Neural cell (in vitro differentiated cells): ENCODE data around the gene MAST4. TPM values are rescaled to one million over a fixed set of nuclear protein-coding genes. Genes with fewer than 3 reads are reported as not detected.

ENCODE experiments used
- H2AFZ ChIP-seq: fragments of 200-600, 300-800 bp; sonication (generic), shearing (Covaris generic); 2 replicates; pipeline ENCODE4 v1.6.0; 2014; ENCODE audit warnings: low read depth, mild to moderate bottlenecking, antibody characterized with exemption, low read length, moderate library complexity
- H3F3A ChIP-seq: fragments of 200-600 bp; shearing (Covaris generic); 2 replicates; pipeline ENCODE4 v1.6.1; 2016; ENCODE audit warnings: mild to moderate bottlenecking, moderate library complexity, mixed read lengths, antibody characterized with exemption, low read length; ENCODE audit not compliant: insufficient read depth, poor library complexity, severe bottlenecking
- H3K27ac ChIP-seq: fragments of 200-600, 300-800 bp; sonication (generic), shearing (Covaris generic); 2 replicates; pipeline ENCODE4 v1.5.1; 2014; ENCODE audit warnings: mild to moderate bottlenecking, low read length, moderate library complexity
- H3K27me3 ChIP-seq: fragments of 300-800, 200-600 bp; sonication (generic), shearing (Covaris generic); 2 replicates; pipeline ENCODE4 v1.6.0; 2014; ENCODE audit warnings: mild to moderate bottlenecking, low read depth, low read length, moderate library complexity; ENCODE audit not compliant: insufficient read depth
- H3K36me3 ChIP-seq: fragments of 300-800, 200-600 bp; sonication (generic), shearing (Covaris generic); 2 replicates; pipeline ENCODE4 v1.5.1; 2014; ENCODE audit warnings: mild to moderate bottlenecking, antibody characterized with exemption, low read length, moderate library complexity; ENCODE audit not compliant: insufficient read depth
- H3K4me2 ChIP-seq: fragments of 300-800, 200-600 bp; sonication (generic), shearing (Covaris generic); 2 replicates; pipeline ENCODE4 v1.6.0; 2014; ENCODE audit warnings: mild to moderate bottlenecking, low read length
- H3K4me3 ChIP-seq: fragments of 300-800, 200-600 bp; sonication (generic), shearing (Covaris generic); 2 replicates; pipeline ENCODE4 v1.5.1; 2014; ENCODE audit warnings: mild to moderate bottlenecking, low read length, moderate library complexity
- H3K79me2 ChIP-seq: fragments of 200-600 bp; shearing (Covaris generic); replicated peaks from 2 replicates; pipeline ENCODE4 v1.6.0; 2014; ENCODE audit warnings: mild to moderate bottlenecking, low read length, moderate library complexity; ENCODE audit not compliant: insufficient read depth
- H3K9ac ChIP-seq: fragments of 300-800, 200-600 bp; sonication (generic), shearing (Covaris generic); 2 replicates; pipeline ENCODE4 v1.6.1; 2016; ENCODE audit warnings: mild to moderate bottlenecking, low read length, mixed read lengths
- H3K9me2 ChIP-seq: fragments of 200-600 bp; shearing (Covaris generic); 2 replicates; pipeline ENCODE4 v1.6.1; 2016; ENCODE audit warnings: mild to moderate bottlenecking, low read length, mixed read lengths; ENCODE audit not compliant: insufficient read depth
- H3K9me3 ChIP-seq: fragments of 200-600, 300-800 bp; sonication (generic), shearing (Covaris generic); 2 replicates; pipeline ENCODE4 v1.6.1; 2016; ENCODE audit warnings: mild to moderate bottlenecking, mixed run types, low read length, moderate library complexity, mixed read lengths
- H4K20me1 ChIP-seq: fragments of 200-600 bp; shearing (Covaris generic); 2 replicates; pipeline ENCODE4 v1.6.1; 2016; ENCODE audit warnings: mild to moderate bottlenecking, mixed run types; ENCODE audit not compliant: insufficient read depth
- CTCF ChIP-seq: fragments of 450-650 bp; IDR thresholded peaks from 2 replicates; pipeline ENCODE4 v1.5.1; 2014; ENCODE audit warnings: antibody characterized with exemption, mild to moderate bottlenecking, moderate library complexity; ENCODE audit not compliant: poor library complexity, severe bottlenecking
- EP300 ChIP-seq: fragments of 450-650 bp; conservative IDR thresholded peaks from 2 replicates; pipeline ENCODE4 v1.6.1; 2014; ENCODE audit warnings: antibody characterized with exemption, mild to moderate bottlenecking, moderate library complexity; ENCODE audit not compliant: poor library complexity, severe bottlenecking
- EZH2 ChIP-seq: fragments of 200-600, 300-800 bp; shearing (Covaris generic), sonication (generic); IDR thresholded peaks from 2 replicates; pipeline ENCODE4 v1.6.1; 2014; ENCODE audit warnings: antibody characterized with exemption, low read length, borderline replicate concordance, mild to moderate bottlenecking; ENCODE audit not compliant: insufficient read depth, poor library complexity, severe bottlenecking
- MXI1 ChIP-seq: fragments of 450-650 bp; conservative IDR thresholded peaks from 2 replicates; pipeline ENCODE4 v1.6.1; 2014; ENCODE audit warnings: antibody characterized with exemption, mild to moderate bottlenecking; ENCODE audit not compliant: poor library complexity, severe bottlenecking
- POLR2AphosphoS5 ChIP-seq: IDR thresholded peaks from 2 replicates; pipeline ENCODE4 v1.6.1; 2012
- RAD21 ChIP-seq: fragments of 450-650 bp; conservative IDR thresholded peaks from 2 replicates; pipeline ENCODE4 v1.6.1; 2014; ENCODE audit warnings: antibody characterized with exemption, mild to moderate bottlenecking, moderate library complexity
- REST ChIP-seq: IDR thresholded peaks from 2 replicates; pipeline ENCODE4 v1.6.1; 2012; ENCODE audit warnings: borderline replicate concordance
- SMC3 ChIP-seq: fragments of 450-650 bp; conservative IDR thresholded peaks from 2 replicates; pipeline ENCODE4 v1.6.1; 2014; ENCODE audit warnings: antibody characterized with exemption, mild to moderate bottlenecking, moderate library complexity; ENCODE audit not compliant: poor library complexity
- TAF1 ChIP-seq: IDR thresholded peaks from 2 replicates; pipeline ENCODE4 v1.6.1; 2012; ENCODE audit warnings: low read depth
- polyA plus RNA-seq: library from polyadenylated mRNA; depleted of rRNA; stranded (reverse); fragments of >200 nt; gene quantifications from 2 replicates; pipeline ENCODE4 v1.2.3, GENCODE V29; 2014

The MAST4 gene
- polyA plus RNA-seq, 1 donor from 2014 or later = 2.3 TPM

- no peak overlapping the region for H3K27ac ChIP-seq
- H3K9ac ChIP-seq = no peak overlapping the region
Measured at GRCh38 chr5:66655395-66656324, 59.5 kb downstream of the MAST4 start.

More at GRCh38 chr5:66655395-66656324, 59.5 kb downstream of the MAST4 start:
- Histone ChIP-seq H3K36me3 (no peaks in the 10 kb centered on the region), H3F3A (no peaks in the 10 kb centered on the region), H4K20me1 (no peaks in the 10 kb centered on the region), H3K4me3 (no peak overlapping the region), H3K27me3 (no peaks in the 10 kb centered on the region), H3K9me2 (no peaks in the 10 kb centered on the region), H3K4me2 (no peak overlapping the region), H3K79me2 (no peaks in the 10 kb centered on the region), H2AFZ (no peak overlapping the region), H3K9me3 (no peaks in the 10 kb centered on the region)
- TF ChIP-seq REST = no peak
- no peak for TF ChIP-seq EP300
- no peak for TF ChIP-seq TAF1
- no peak for TF ChIP-seq RAD21
- no peak for TF ChIP-seq EZH2
- no peak for TF ChIP-seq CTCF
- TF ChIP-seq MXI1 = no peak
- TF ChIP-seq POLR2AphosphoS5 = no peak
- no peak for TF ChIP-seq SMC3
